Lung (tissue), 12 donors: ENCODE data around the gene ADGRL2. TPM values are rescaled to one million over a fixed set of nuclear protein-coding genes. Genes with fewer than 3 reads are reported as not detected.
A peak's percentile ranks its signal among the peaks of the same experiment; 100 is the strongest.

Source experiments
- ATAC-seq: fragments of 200-7000 bp; cut with Tn5 transposase; one replicate; pipeline ENCODE4 v1.9.1; 2020; ENCODE audit warnings: moderate number of reproducible peaks; ENCODE audit not compliant: insufficient read depth, low FRiP score
- DNase-seq, 3 donors: peaks; one replicate each; pipeline ENCODE4 v3.0.0-alpha.2; 2013 to 2017
- H3K27ac ChIP-seq, 2 donors: one replicate each; pipeline ENCODE4 v1.5.1; 2013; ENCODE audit warnings: mild to moderate bottlenecking in 2 of 2, moderate library complexity in 2 of 2, control low read depth in 1 of 2, inconsistent platforms in 1 of 2, low read depth in 1 of 2, low read length in 1 of 2
- H3K27me3 ChIP-seq, 3 donors: one replicate each; pipeline ENCODE4 v1.5.1; 2013; ENCODE audit warnings: low read length in 2 of 3; ENCODE audit not compliant: control insufficient read depth in 3 of 3, insufficient read depth in 3 of 3
- H3K36me3 ChIP-seq, 4 donors: one replicate each; pipeline ENCODE4 v1.5.1; 2013; ENCODE audit warnings: low read length in 4 of 4, mild to moderate bottlenecking in 1 of 4, moderate library complexity in 1 of 4; ENCODE audit not compliant: control insufficient read depth in 4 of 4, insufficient read depth in 4 of 4
- H3K4me1 ChIP-seq, 5 donors: one replicate each; pipeline ENCODE4 v1.5.1; 2013; ENCODE audit warnings: low read length in 5 of 5, mild to moderate bottlenecking in 2 of 5, moderate library complexity in 1 of 5; ENCODE audit not compliant: control insufficient read depth in 5 of 5, insufficient read depth in 5 of 5
- H3K4me3 ChIP-seq: one replicate; pipeline ENCODE4 v1.5.1; 2013; ENCODE audit warnings: mild to moderate bottlenecking, control low read depth, moderate library complexity
- H3K9ac ChIP-seq, 2 donors: one replicate each; pipeline ENCODE4 v1.5.1; 2013; ENCODE audit warnings: low read length in 2 of 2, control low read depth in 1 of 2; ENCODE audit not compliant: insufficient read depth in 1 of 2
- H3K9me3 ChIP-seq, 4 donors: one replicate each; pipeline ENCODE4 v1.5.1; 2013; ENCODE audit warnings: low read length in 3 of 4, mild to moderate bottlenecking in 1 of 4, moderate library complexity in 1 of 4; ENCODE audit not compliant: control insufficient read depth in 4 of 4, insufficient read depth in 3 of 4
- CTCF ChIP-seq: IDR thresholded peaks from 2 replicates; pipeline ENCODE4 v1.5.1; 2012; ENCODE audit warnings: mild to moderate bottlenecking; ENCODE audit errors: control extremely low read depth, extremely low read depth
- WGBS, 2 donors: extraction: QIAGEN DNeasy Blood & Tissue Kit; methylation state at CpG; one replicate each; pipeline ENCODE4 v1.1.7; 2013; 5-methylcytosine and 5-hydroxymethylcytosine counted together
- polyA plus RNA-seq, 2 donors: library from polyadenylated mRNA; stranded (reverse); fragments of 200-250 nt; gene quantifications; one replicate each; pipeline ENCODE4 v1.2.1, GENCODE V29; 2013
- total RNA-seq, 2 donors: library from RNA; depleted of rRNA in 1 of 2; stranded (reverse); fragments of >200 nt in 1 of 2; gene quantifications; one replicate each; pipeline ENCODE4 v1.2.1, GENCODE V29; 2014 to 2021
- donor health status: control.
- donor health status: control.
- donor health status: Bipolar disorder and iron deficiency.
- donor health status: healthy.
- donor health status: DM: yes; HTN: yes; CAD: no.

ADGRL2 gene
- total and polyA plus RNA-seq, 4 donors = 32.5 to 421 (median 72.1) TPM

- H3K9ac ChIP-seq = no peak overlapping the region
- no peak overlapping the region for H3K4me3 ChIP-seq
- no peak overlapping the region for H3K27ac ChIP-seq
- TF ChIP-seq CTCF = no peak
- DNase-seq (no peak), ATAC-seq (no peak)
- peaks cover 0 to 15% (median 3%) of the 10 kb centered on the region in 5 donors for H3K4me1 ChIP-seq
- WGBS, 2 donors = 90 to 95% methylated on average over 5 of the region's 5 CpGs
- no peaks in the 10 kb centered on the region for H3K36me3 ChIP-seq
- no peaks in the 10 kb centered on the region for H3K27me3 ChIP-seq
- no peaks in the 10 kb centered on the region for H3K9me3 ChIP-seq
These were observed 98.6 kb downstream of the ADGRL2 start for GRCh38 chr1:81899214-81899821.

DNA sequence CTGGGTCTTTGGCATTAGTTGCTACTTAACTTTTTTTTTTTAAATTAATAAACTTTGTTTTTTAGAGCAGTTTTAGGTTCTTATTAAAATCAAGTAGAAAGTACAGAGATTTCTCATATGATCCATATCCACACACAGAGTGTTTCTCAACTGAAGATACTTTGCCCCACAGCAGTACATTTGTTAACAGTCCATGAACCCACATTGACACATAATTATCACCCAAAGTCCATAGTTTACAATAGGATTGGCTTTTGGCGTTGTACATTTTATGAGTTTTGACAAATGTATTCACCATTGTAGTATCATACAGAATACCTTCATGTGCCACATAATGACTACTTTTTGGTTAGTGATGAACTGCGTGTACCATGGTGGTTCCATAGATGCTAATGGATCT lies 106.8 kb downstream of the ADGRL2 start:
- no peak for DNase-seq
- Histone ChIP-seq H3K9ac (no peak overlapping the region), H3K4me3 (no peak overlapping the region), H3K36me3 (peaks cover 0 to 9% (median 5%) of the 10 kb centered on the region in 4 donors), H3K4me1 (peaks cover 0 to 5% (median 0%) of the 10 kb centered on the region in 5 donors), H3K27ac (no peak overlapping the region), H3K27me3 (no peaks in the 10 kb centered on the region), H3K9me3 (no peaks in the 10 kb centered on the region)
- TF ChIP-seq CTCF = no peak
- no peak for ATAC-seq
- WGBS, 2 donors = 94 to 95% methylated on average over 2 of the region's 2 CpGs

DNA sequence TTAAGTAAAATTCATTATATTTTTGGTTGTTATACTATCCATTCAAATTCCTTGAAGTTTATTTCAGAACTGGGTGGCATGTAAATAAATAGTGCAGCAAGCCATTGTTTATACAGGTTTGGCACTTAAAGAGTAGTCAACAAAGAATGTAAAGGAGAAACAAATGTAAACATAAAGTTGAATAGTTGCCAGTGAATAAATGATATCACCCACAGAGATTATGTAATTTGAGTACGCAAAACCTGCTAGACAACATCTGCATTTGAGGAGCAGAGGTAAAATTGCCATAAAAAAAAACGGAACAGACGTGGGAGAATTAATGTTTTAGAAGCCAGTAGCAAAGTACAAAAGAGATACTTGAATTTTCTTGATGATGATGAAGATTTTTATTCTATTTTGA lies 111.6 kb downstream of the ADGRL2 start:
- Histone ChIP-seq H3K9me3 (no peaks in the 10 kb centered on the region), H3K9ac (no peak overlapping the region), H3K36me3 (peaks cover 0 to 9% (median 2%) of the 10 kb centered on the region in 4 donors), H3K4me1 (peaks cover 0 to 10% (median 0%) of the 10 kb centered on the region in 5 donors), H3K27me3 (no peaks in the 10 kb centered on the region), H3K27ac (no peak overlapping the region), H3K4me3 (no peak overlapping the region)
- ATAC-seq (no peak), DNase-seq (peak in 2 of 3 donors; percentile 35 to 44)
- TF ChIP-seq CTCF = no peak
- WGBS, 2 donors = 68 to 81% methylated on average over 3 of the region's 3 CpGs

DNA sequence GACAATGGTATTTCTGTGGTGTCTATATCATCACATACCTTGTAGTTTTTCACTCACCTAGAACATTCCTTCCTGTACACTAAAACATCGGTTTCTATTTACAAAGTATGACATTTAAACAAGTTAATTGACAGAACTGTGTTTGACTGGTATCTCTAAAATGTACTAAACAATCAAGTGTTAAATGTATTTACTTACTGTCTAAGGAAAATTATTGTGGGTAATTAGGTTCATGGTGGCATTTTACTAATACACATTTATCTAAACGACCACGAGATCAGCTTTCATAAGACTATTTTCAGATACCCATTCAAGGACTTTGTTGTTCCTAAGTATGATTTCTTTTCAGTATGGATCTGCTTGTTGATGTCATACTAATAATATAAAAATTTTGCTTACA lies 115.2 kb downstream of the ADGRL2 start:
- DNase-seq (no peak), ATAC-seq (no peak)
- Histone ChIP-seq H3K9me3 (no peaks in the 10 kb centered on the region), H3K4me3 (no peak overlapping the region), H3K4me1 (peaks cover 2 to 17% (median 9%) of the 10 kb centered on the region in 5 donors), H3K36me3 (peaks cover 0 to 2% (median 0%) of the 10 kb centered on the region in 4 donors), H3K27me3 (no peaks in the 10 kb centered on the region), H3K27ac (no peak overlapping the region), H3K9ac (no peak overlapping the region)
- TF ChIP-seq CTCF = no peak
- 67 to 70% methylated on average over 3 of the region's 3 CpGs for WGBS, 2 donors
